HepG2 (cell line): ENCODE data around the gene DNAJC1. TPM values are rescaled to one million over a fixed set of nuclear protein-coding genes. Genes with fewer than 3 reads are reported as not detected.

Experiments used
- ARNTL ChIP-seq: sonication (generic); formaldehyde crosslinking; IDR thresholded peaks from 2 replicates; pipeline ENCODE4 v1.4.0; 2020; ENCODE audit warnings: mild to moderate bottlenecking, missing genetic modification reagents
- BHLHE40 ChIP-seq: IDR thresholded peaks from 2 replicates; pipeline ENCODE4 v1.6.1; 2011; ENCODE audit warnings: low read length, improper control_type of control experiment
- CC2D1A ChIP-seq: sonication (generic); formaldehyde crosslinking; IDR thresholded peaks from 2 replicates; pipeline ENCODE4 v1.8.1; 2023; ENCODE audit warnings: mild to moderate bottlenecking, missing genetic modification reagents
- CEBPG ChIP-seq: IDR thresholded peaks from 2 replicates; pipeline ENCODE4 v1.6.1; 2016
- GTF3A ChIP-seq: sonication (generic); formaldehyde crosslinking; conservative IDR thresholded peaks from 2 replicates; pipeline ENCODE4 v1.4.0; 2020; ENCODE audit warnings: mild to moderate bottlenecking, missing genetic modification reagents
- MLX ChIP-seq: IDR thresholded peaks from 2 replicates; pipeline ENCODE4 v1.6.1; 2016
- SP2 ChIP-seq: sonication (generic); formaldehyde crosslinking; IDR thresholded peaks from 2 replicates; pipeline ENCODE4 v1.5.1; 2020; ENCODE audit warnings: mild to moderate bottlenecking, missing genetic modification reagents
- TOPORS ChIP-seq: sonication (generic); formaldehyde crosslinking; IDR thresholded peaks from 2 replicates; pipeline ENCODE4 v1.8.0; 2023; ENCODE audit warnings: mild to moderate bottlenecking, missing genetic modification reagents
- polyA plus RNA-seq, 8 experiments: library from polyadenylated mRNA; depleted of rRNA in 3 of 8; stranded (reverse) in 7 of 8; unstranded in 1 of 8; fragments of >200 nt; fragmentation: Illumina TruSeq in 4 of 8; extraction: Trizol in 4 of 8; gene quantifications; 2 replicates each; pipeline versions ENCODE4 v1.2.1 to v1.2.3, GENCODE V29; 2011 to 2016; ENCODE audit warnings: low read depth in 4 of 8, missing spikeins in 1 of 8, mixed read lengths in 1 of 8; ENCODE audit not compliant: insufficient read depth in 1 of 8
- total RNA-seq, 5 experiments: library from RNA; depleted of rRNA; stranded (reverse); fragments of >200 nt; fragmentation: Illumina TruSeq; extraction: Trizol; gene quantifications; 2 replicates each; pipeline ENCODE4 v1.2.3, GENCODE V29; 2016; ENCODE audit warnings: low read depth in 1 of 5
- TF ChIP-seq, protein P1 (sequence below): sonication (generic); formaldehyde crosslinking; IDR thresholded peaks from one replicate; pipeline ENCODE4 v1.5.1; 2020; ENCODE audit warnings: mild to moderate bottlenecking, missing genetic modification reagents; ENCODE audit errors: not compliant biosample characterization
- TF ChIP-seq, protein P2 (sequence below): sonication (generic); formaldehyde crosslinking; IDR thresholded peaks from 2 replicates; pipeline ENCODE4 v1.8.0; 2022; ENCODE audit warnings: mild to moderate bottlenecking, missing genetic modification reagents; ENCODE audit not compliant: insufficient replicate concordance

The DNAJC1 gene
- total and polyA plus RNA-seq, 2 of the 13 experiments (the other 11 are each of a cell fraction or from before 2014, with no cell fraction given) = 9.9 to 16.6 TPM

DNA sequence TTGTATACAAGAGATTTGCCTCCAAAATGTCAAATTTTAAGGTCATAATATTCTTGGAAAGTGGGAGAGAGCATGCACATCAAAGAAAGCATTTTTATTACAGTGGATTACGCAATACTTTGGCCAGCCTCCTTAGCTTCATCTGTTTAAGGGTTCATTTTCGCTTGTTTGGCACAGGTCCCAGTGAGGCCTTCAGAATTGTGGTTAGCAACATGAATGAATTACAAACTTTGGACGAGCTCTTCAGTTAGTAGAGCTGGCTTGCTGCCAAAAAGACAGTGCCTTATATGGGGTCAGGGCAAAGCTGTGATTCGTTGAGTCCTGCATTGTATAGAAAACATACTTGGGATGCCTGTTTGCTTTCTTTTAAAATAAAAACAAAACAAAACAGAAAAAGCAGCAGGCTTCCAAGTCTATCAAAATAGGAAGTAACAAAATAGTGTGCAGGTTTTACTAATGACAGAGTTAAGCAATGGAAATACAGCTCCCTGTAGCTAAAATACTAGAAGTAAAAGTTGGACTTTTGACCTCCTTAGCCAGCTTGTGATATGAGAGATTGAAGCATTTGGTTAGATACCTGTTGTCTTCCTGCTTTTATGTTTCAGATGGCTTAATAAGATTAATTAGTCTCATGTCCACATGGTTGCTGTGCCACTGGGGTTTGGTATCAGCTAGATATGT is 278.7 kb downstream of the DNAJC1 start (continued):
- TF ChIP-seq, protein P1, sequence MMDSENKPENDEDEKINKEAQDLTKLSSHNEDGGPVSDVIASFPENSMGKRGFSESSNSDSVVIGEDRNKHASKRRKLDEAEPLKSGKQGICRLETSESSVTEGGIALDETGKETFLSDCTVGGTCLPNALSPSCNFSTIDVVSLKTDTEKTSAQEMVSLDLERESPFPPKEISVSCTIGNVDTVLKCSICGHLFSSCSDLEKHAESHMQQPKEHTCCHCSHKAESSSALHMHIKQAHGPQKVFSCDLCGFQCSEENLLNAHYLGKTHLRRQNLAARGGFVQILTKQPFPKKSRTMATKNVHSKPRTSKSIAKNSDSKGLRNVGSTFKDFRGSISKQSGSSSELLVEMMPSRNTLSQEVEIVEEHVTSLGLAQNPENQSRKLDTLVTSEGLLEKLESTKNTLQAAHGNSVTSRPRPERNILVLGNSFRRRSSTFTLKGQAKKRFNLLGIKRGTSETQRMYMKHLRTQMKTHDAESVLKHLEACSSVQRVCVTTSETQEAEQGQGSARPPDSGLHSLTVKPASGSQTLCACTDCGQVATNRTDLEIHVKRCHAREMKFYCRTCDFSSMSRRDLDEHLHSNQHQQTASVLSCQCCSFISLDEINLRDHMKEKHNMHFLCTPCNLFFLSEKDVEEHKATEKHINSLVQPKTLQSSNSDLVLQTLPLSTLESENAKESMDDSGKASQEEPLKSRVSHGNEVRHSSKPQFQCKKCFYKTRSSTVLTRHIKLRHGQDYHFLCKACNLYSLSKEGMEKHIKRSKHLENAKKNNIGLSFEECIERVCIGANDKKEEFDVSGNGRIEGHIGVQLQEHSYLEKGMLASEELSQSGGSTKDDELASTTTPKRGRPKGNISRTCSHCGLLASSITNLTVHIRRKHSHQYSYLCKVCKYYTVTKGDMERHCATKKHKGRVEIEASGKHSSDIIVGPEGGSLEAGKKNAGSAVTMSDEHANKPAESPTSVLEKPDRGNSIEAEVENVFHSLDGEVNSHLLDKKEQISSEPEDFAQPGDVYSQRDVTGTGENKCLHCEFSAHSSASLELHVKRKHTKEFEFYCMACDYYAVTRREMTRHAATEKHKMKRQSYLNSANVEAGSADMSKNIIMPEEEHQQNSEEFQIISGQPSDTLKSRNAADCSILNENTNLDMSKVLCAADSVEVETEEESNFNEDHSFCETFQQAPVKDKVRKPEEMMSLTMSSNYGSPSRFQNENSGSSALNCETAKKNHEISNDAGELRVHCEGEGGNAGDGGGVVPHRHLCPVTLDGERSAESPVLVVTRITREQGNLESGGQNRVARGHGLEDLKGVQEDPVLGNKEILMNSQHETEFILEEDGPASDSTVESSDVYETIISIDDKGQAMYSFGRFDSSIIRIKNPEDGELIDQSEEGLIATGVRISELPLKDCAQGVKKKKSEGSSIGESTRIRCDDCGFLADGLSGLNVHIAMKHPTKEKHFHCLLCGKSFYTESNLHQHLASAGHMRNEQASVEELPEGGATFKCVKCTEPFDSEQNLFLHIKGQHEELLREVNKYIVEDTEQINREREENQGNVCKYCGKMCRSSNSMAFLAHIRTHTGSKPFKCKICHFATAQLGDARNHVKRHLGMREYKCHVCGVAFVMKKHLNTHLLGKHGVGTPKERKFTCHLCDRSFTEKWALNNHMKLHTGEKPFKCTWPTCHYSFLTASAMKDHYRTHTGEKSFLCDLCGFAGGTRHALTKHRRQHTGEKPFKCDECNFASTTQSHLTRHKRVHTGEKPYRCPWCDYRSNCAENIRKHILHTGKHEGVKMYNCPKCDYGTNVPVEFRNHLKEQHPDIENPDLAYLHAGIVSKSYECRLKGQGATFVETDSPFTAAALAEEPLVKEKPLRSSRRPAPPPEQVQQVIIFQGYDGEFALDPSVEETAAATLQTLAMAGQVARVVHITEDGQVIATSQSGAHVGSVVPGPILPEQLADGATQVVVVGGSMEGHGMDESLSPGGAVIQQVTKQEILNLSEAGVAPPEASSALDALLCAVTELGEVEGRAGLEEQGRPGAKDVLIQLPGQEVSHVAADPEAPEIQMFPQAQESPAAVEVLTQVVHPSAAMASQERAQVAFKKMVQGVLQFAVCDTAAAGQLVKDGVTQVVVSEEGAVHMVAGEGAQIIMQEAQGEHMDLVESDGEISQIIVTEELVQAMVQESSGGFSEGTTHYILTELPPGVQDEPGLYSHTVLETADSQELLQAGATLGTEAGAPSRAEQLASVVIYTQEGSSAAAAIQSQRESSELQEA (CRISPR knock-in tag) = no peak
- TF ChIP-seq ARNTL (CRISPR knock-in tag) (no peak), SP2 (no peak), GTF3A (no peak), CEBPG (peak; percentile 99), CC2D1A (CRISPR knock-in tag) (no peak), MLX (no peak), BHLHE40 (no peak), TOPORS (no peak)
- TF ChIP-seq, protein P2, sequence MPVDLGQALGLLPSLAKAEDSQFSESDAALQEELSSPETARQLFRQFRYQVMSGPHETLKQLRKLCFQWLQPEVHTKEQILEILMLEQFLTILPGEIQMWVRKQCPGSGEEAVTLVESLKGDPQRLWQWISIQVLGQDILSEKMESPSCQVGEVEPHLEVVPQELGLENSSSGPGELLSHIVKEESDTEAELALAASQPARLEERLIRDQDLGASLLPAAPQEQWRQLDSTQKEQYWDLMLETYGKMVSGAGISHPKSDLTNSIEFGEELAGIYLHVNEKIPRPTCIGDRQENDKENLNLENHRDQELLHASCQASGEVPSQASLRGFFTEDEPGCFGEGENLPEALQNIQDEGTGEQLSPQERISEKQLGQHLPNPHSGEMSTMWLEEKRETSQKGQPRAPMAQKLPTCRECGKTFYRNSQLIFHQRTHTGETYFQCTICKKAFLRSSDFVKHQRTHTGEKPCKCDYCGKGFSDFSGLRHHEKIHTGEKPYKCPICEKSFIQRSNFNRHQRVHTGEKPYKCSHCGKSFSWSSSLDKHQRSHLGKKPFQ (CRISPR knock-in tag) = no peak
